Measurements from ENCODE around the gene SLC38A6. TPM values are rescaled to one million over a fixed set of nuclear protein-coding genes. Genes with fewer than 3 reads are reported as not detected.

SLC38A6 gene
- polyA plus RNA-seq, 1 experiment = 57.3 TPM

- ChIA-PET CTCF (no interaction called here), POLR2A (interaction anchor here (0.6 to 1.5 kb wide), 2 partner anchors 22 to 37 kb away, joined by 3 to 4 read pairs; partner anchors contain the start of genes SLC38A6 and TRMT5)
- Histone ChIP-seq H3K4me3 (ENCODE audit: low read depth, low read length) (no peak overlapping the region), H3K27ac (ENCODE audit: low read depth, low read length) (no peak overlapping the region), H3K9me3 (ENCODE audit: control insufficient read depth, insufficient read depth, low read length) (no peaks in the 10 kb centered on the region), H3K27me3 (ENCODE audit: control insufficient read depth, insufficient read depth, low read length) (no peaks in the 10 kb centered on the region)
- TF ChIP-seq CTCF (IDR thresholded peaks at IDR 0.05; ENCODE audit: low read depth, low read length) = no peak
- no peak for DNase-seq (ENCODE audit: low read depth, low spot score)
Observed at GRCh38 chr14:60944204-60944603, 36.8 kb upstream of the SLC38A6 start.

GRCh38 chr14:60945984-60946383, 35.1 kb upstream of the SLC38A6 start:
- DNase-seq (ENCODE audit: low read depth, low spot score) = no peak
- Histone ChIP-seq H3K27me3 (ENCODE audit: control insufficient read depth, insufficient read depth, low read length) (no peaks in the 10 kb centered on the region), H3K4me3 (ENCODE audit: low read depth, low read length) (no peak overlapping the region), H3K27ac (ENCODE audit: low read depth, low read length) (no peak overlapping the region), H3K9me3 (ENCODE audit: control insufficient read depth, insufficient read depth, low read length) (no peaks in the 10 kb centered on the region)
- no peak for TF ChIP-seq CTCF (IDR thresholded peaks at IDR 0.05; ENCODE audit: low read depth, low read length)
- ChIA-PET CTCF (no interaction called here), POLR2A (no interaction called here)

- Histone ChIP-seq H3K9me3 (ENCODE audit: control insufficient read depth, insufficient read depth, low read length) (no peaks in the 10 kb centered on the region), H3K4me3 (ENCODE audit: low read depth, low read length) (no peak overlapping the region), H3K27ac (ENCODE audit: low read depth, low read length) (no peak overlapping the region), H3K27me3 (ENCODE audit: control insufficient read depth, insufficient read depth, low read length) (no peaks in the 10 kb centered on the region)
- CTCF ChIA-PET = no interaction called here
- DNase-seq (ENCODE audit: low read depth, low spot score) = no peak
- no peak for TF ChIP-seq CTCF (IDR thresholded peaks at IDR 0.05; ENCODE audit: low read depth, low read length)
- POLR2A ChIA-PET = no interaction called here
Observed at GRCh38 chr14:60946773-60947172, 34.3 kb upstream of the SLC38A6 start.

- DNase-seq (ENCODE audit: low read depth, low spot score) = no peak
- H3K27ac ChIP-seq (ENCODE audit: low read depth, low read length) = no peak overlapping the region
- no peaks in the 10 kb centered on the region for H3K9me3 ChIP-seq (ENCODE audit: control insufficient read depth, insufficient read depth, low read length)
- ChIA-PET POLR2A (no interaction called here), CTCF (no interaction called here)
- TF ChIP-seq CTCF (IDR thresholded peaks at IDR 0.05; ENCODE audit: low read depth, low read length) = no peak
- H3K27me3 ChIP-seq (ENCODE audit: control insufficient read depth, insufficient read depth, low read length) = no peaks in the 10 kb centered on the region
- no peak overlapping the region for H3K4me3 ChIP-seq (ENCODE audit: low read depth, low read length)
Observed at GRCh38 chr14:60951776-60952435, 29.1 kb upstream of the SLC38A6 start.

- no peak for TF ChIP-seq CTCF (IDR thresholded peaks at IDR 0.05; ENCODE audit: low read depth, low read length)
- ChIA-PET POLR2A (no interaction called here), CTCF (no interaction called here)
- Histone ChIP-seq H3K9me3 (ENCODE audit: control insufficient read depth, insufficient read depth, low read length) (peaks cover 10% of the 10 kb centered on the region), H3K4me3 (ENCODE audit: low read depth, low read length) (no peak overlapping the region), H3K27me3 (ENCODE audit: control insufficient read depth, insufficient read depth, low read length) (no peaks in the 10 kb centered on the region), H3K27ac (ENCODE audit: low read depth, low read length) (no peak overlapping the region)
- DNase-seq (ENCODE audit: low read depth, low spot score) = no peak
Observed at GRCh38 chr14:60956202-60956601, 24.8 kb upstream of the SLC38A6 start.
